Endothelial cell of umbilical vein (primary cell): ENCODE data around the gene LEMD3. TPM values are rescaled to one million over a fixed set of nuclear protein-coding genes. Genes with fewer than 3 reads are reported as not detected.

Source experiments
- BruUV-seq: library from RNA; stranded (reverse); fragments of 400-500 nt; replicated peaks from 2 replicates; lab custom pipeline; 2021; lab: Mats Ljungman, UMichigan
- CTCF ChIA-PET: fragments of 300-600, 350-600 bp; sonication (Branson Sonifier 250); formaldehyde crosslinking; loops from one replicate; lab custom pipeline; 2021; ENCODE audit warnings: antibody characterized with exemption, inconsistent platforms; lab: Charles Lee
- POLR2A ChIA-PET: fragments of 300-600, 350-600 bp; sonication (Branson Sonifier 250); formaldehyde crosslinking; loops from one replicate; lab custom pipeline; 2021; ENCODE audit warnings: antibody characterized with exemption, inconsistent platforms; lab: Charles Lee
- DNase-seq: peaks from one replicate; pipeline ENCODE4 v3.0.0-alpha.2; 2011; ENCODE audit warnings: low read depth, low spot score
- FAIRE-seq: peaks from 2 replicates; lab custom pipeline; 2011; peaks lifted over from hg19 to GRCh38; lab: Jason Lieb, UNC
- H2AFZ ChIP-seq: 2 replicates; pipeline ENCODE4 v1.6.0; 2012; ENCODE audit warnings: low read depth, low read length, control low read depth, inconsistent platforms
- H3K27ac ChIP-seq: 2 replicates; pipeline ENCODE4 v1.5.1; 2011; ENCODE audit warnings: low read depth, mild to moderate bottlenecking, control low read depth, low read length, moderate library complexity; ENCODE audit not compliant: insufficient read depth
- H3K27me3 ChIP-seq, 2 experiments: 2 replicates each; pipeline versions ENCODE4 v1.6.0 to v1.6.1; 2011; ENCODE audit warnings: low read length in 2 of 2, mixed read lengths in 1 of 2; ENCODE audit not compliant: control insufficient read depth in 2 of 2, insufficient read depth in 2 of 2
- H3K36me3 ChIP-seq, 2 experiments: 2 replicates in 1 of 2; 3 replicates in 1 of 2; pipeline ENCODE4 v1.5.1; 2011; ENCODE audit warnings: low read length in 2 of 2, mild to moderate bottlenecking in 1 of 2, moderate library complexity in 1 of 2; ENCODE audit not compliant: control insufficient read depth in 2 of 2, insufficient read depth in 2 of 2; ENCODE audit errors: extremely low read depth in 1 of 2
- H3K4me1 ChIP-seq: 3 replicates; pipeline ENCODE4 v1.5.1; 2011; ENCODE audit warnings: mild to moderate bottlenecking, low read length; ENCODE audit not compliant: control insufficient read depth, insufficient read depth; ENCODE audit errors: extremely low read depth
- H3K4me2 ChIP-seq: 2 replicates; pipeline ENCODE4 v1.6.1; 2011; ENCODE audit warnings: low read length, control low read depth, mixed read lengths; ENCODE audit not compliant: insufficient read depth
- H3K4me3 ChIP-seq, 3 experiments: fragments of 200-600 bp in 1 of 3; sonication (generic), shearing (Covaris generic) in 1 of 3; replicated peaks in 1 of 3; 2 replicates each; pipeline ENCODE4 v1.5.1; 2011 to 2016; ENCODE audit warnings: control low read depth in 3 of 3, low read length in 3 of 3, mild to moderate bottlenecking in 2 of 3, inconsistent platforms in 1 of 3, low read depth in 1 of 3, moderate library complexity in 1 of 3; ENCODE audit not compliant: insufficient read depth in 1 of 3
- H3K79me2 ChIP-seq: 2 replicates; pipeline ENCODE4 v1.6.0; 2012; ENCODE audit warnings: low read length, inconsistent platforms; ENCODE audit not compliant: control insufficient read depth, insufficient read depth
- H3K9ac ChIP-seq: replicated peaks from 2 replicates; pipeline ENCODE3; 2011; ENCODE audit warnings: low read length, control low read depth; ENCODE audit not compliant: insufficient read depth; ENCODE audit errors: extremely low read depth
- H3K9me1 ChIP-seq: replicated peaks from 3 replicates; pipeline ENCODE4 v1.6.0; 2011; ENCODE audit warnings: mild to moderate bottlenecking, low read length; ENCODE audit not compliant: control insufficient read depth, insufficient read depth; ENCODE audit errors: extremely low read depth
- H3K9me3 ChIP-seq: replicated peaks from 2 replicates; pipeline ENCODE4 v1.5.1; 2012; ENCODE audit warnings: low read length, inconsistent platforms; ENCODE audit not compliant: control insufficient read depth, insufficient read depth
- H4K20me1 ChIP-seq: replicated peaks from 2 replicates; pipeline ENCODE3; 2011; ENCODE audit warnings: mild to moderate bottlenecking, low read length; ENCODE audit not compliant: control insufficient read depth, insufficient read depth; ENCODE audit errors: extremely low read depth
- CTCF ChIP-seq, 2 donors: IDR thresholded peaks; 1 replicate in 1 of 2; 2 replicates in 1 of 2; pipeline ENCODE4 v1.5.1; 2011; ENCODE audit warnings: low read length in 2 of 2, mild to moderate bottlenecking in 2 of 2, moderate library complexity in 2 of 2, control low read depth in 1 of 2, inconsistent platforms in 1 of 2, low read depth in 1 of 2; ENCODE audit not compliant: insufficient read depth in 1 of 2; ENCODE audit errors: extremely low read depth in 1 of 2
- EZH2 ChIP-seq: IDR thresholded peaks from 2 replicates; pipeline ENCODE4 v1.6.1; 2012; ENCODE audit warnings: borderline replicate concordance, low read depth, mild to moderate bottlenecking, moderate library complexity, low read length, inconsistent platforms; ENCODE audit not compliant: severe bottlenecking
- FOS ChIP-seq: IDR thresholded peaks from 2 replicates; pipeline ENCODE4 v1.6.1; 2011; ENCODE audit warnings: mild to moderate bottlenecking, low read length, moderate library complexity, borderline replicate concordance; ENCODE audit not compliant: insufficient read depth
- GATA2 ChIP-seq: IDR thresholded peaks from 2 replicates; pipeline ENCODE4 v1.7.0; 2011; ENCODE audit warnings: low read depth, mild to moderate bottlenecking, moderate library complexity, mixed read lengths, low read length; ENCODE audit not compliant: insufficient read length, insufficient read depth
- JUN ChIP-seq: IDR thresholded peaks from 2 replicates; pipeline ENCODE4 v1.6.1; 2011; ENCODE audit warnings: borderline replicate concordance, low read depth; ENCODE audit not compliant: insufficient read length, insufficient read depth
- MAX ChIP-seq: IDR thresholded peaks from 2 replicates; pipeline ENCODE4 v1.6.1; 2011; ENCODE audit not compliant: insufficient read depth, insufficient read length
- MYC ChIP-seq: IDR thresholded peaks from one replicate; pipeline ENCODE4 v1.6.1; 2011; ENCODE audit warnings: mild to moderate bottlenecking, low read depth, low read length
- POLR2A ChIP-seq: IDR thresholded peaks from 2 replicates; pipeline ENCODE4 v1.6.1; 2012; ENCODE audit warnings: low read depth, mild to moderate bottlenecking, control low read depth, low read length
- POLR2AphosphoS5 ChIP-seq: IDR thresholded peaks from 2 replicates; pipeline ENCODE4 v1.6.1; 2012; ENCODE audit warnings: low read depth, mild to moderate bottlenecking, control low read depth, low read length, moderate library complexity; ENCODE audit not compliant: insufficient read depth
- dilution Hi-C: fragments of 300-500 bp; cut with MboI; formaldehyde crosslinking; loops from one replicate; pipeline ENCODE4 v1.15.0; 2019; ENCODE audit warnings: low sequenced_read_pairs; ENCODE audit not compliant: extremely low pct_ligation_motif_present
- intact Hi-C: fragments of 100-400 bp; cut with micrococcal nuclease; formaldehyde crosslinking; loops from one replicate; pipeline ENCODE4 v1.10.0; 2022
- polyA plus RNA-seq, 4 experiments: library from polyadenylated mRNA; depleted of rRNA in 3 of 4; stranded (reverse) in 3 of 4; unstranded in 1 of 4; fragments of >200 nt; gene quantifications; 2 replicates each; pipeline versions ENCODE4 v1.2.1 to v1.2.3, GENCODE V29; 2011 to 2012; ENCODE audit warnings: missing spikeins in 1 of 4
- total RNA-seq: library from RNA; stranded (reverse); gene quantifications from 2 replicates; pipeline ENCODE4 v1.2.3, GENCODE V29; 2021

The LEMD3 gene
- total and polyA plus RNA-seq, 2 donors (not counting 3 experiments of a cell fraction or from before 2014, with no cell fraction given) = 7.4 to 24.2 TPM

- Histone ChIP-seq H3K27me3 (no peaks in the 10 kb centered on the region), H4K20me1 (no peaks in the 10 kb centered on the region), H2AFZ (no peak overlapping the region), H3K4me1 (no peaks in the 10 kb centered on the region), H3K9ac (no peak overlapping the region), H3K27ac (no peak overlapping the region), H3K36me3 (no peaks in the 10 kb centered on the region), H3K4me3 (no peak overlapping the region), H3K9me1 (no peaks in the 10 kb centered on the region), H3K4me2 (no peak overlapping the region), H3K79me2 (no peaks in the 10 kb centered on the region), H3K9me3 (no peaks in the 10 kb centered on the region)
- ChIA-PET CTCF (interaction anchor here (0.6 to 1.4 kb wide), 3 partner anchors 10 to 477 kb away, joined by 4 to 6 read pairs (median 5); no protein-coding TSS in a partner anchor), POLR2A (no interaction called here)
- dilution Hi-C loops (no loop called here), intact Hi-C loops (no loop called here)
- no TSS peak for BruUV-seq
- no peak for DNase-seq
- no peak for FAIRE-seq
- TF ChIP-seq CTCF (IDR thresholded peaks at IDR 0.05; ENCODE audit: extremely low read depth in 1 of 2, insufficient read depth in 1 of 2, low read depth in 1 of 2, low read length in 2 of 2) = no peak
- no peak for TF ChIP-seq POLR2A
Observed at GRCh38 chr12:65237153-65237552, 67.8 kb downstream of the LEMD3 start.

- ChIA-PET POLR2A (no interaction called here), CTCF (interaction anchor here (0.8 to 1.3 kb wide), 2 partner anchors 15 to 348 kb away, joined by 3 to 5 read pairs; no protein-coding TSS in a partner anchor)
- H3K4me1 ChIP-seq = no peaks in the 10 kb centered on the region
- no TSS peak for BruUV-seq
- FAIRE-seq (no peak), DNase-seq (no peak)
- no peaks in the 10 kb centered on the region for H3K9me3 ChIP-seq
- no peak overlapping the region for H2AFZ ChIP-seq
- no peaks in the 10 kb centered on the region for H4K20me1 ChIP-seq
- no peaks in the 10 kb centered on the region for H3K27me3 ChIP-seq
- no peak for TF ChIP-seq JUN
- TF ChIP-seq MYC = no peak
- no peak for TF ChIP-seq FOS
- no peak for TF ChIP-seq MAX
- TF ChIP-seq CTCF (IDR thresholded peaks at IDR 0.05; ENCODE audit: extremely low read depth in 1 of 2, insufficient read depth in 1 of 2, low read depth in 1 of 2, low read length in 2 of 2) = no peak
- no peak for TF ChIP-seq EZH2
- TF ChIP-seq POLR2A = no peak
- TF ChIP-seq POLR2AphosphoS5 = no peak
- no peak for TF ChIP-seq GATA2
- H3K36me3 ChIP-seq = no peaks in the 10 kb centered on the region
- dilution Hi-C loops = no loop called here
- no peak overlapping the region for H3K4me2 ChIP-seq
- intact Hi-C loops = no loop called here
- H3K9me1 ChIP-seq = no peaks in the 10 kb centered on the region
- H3K79me2 ChIP-seq = no peaks in the 10 kb centered on the region
- no peak overlapping the region for H3K4me3 ChIP-seq
- no peak overlapping the region for H3K9ac ChIP-seq
- H3K27ac ChIP-seq = no peak overlapping the region
Observed at GRCh38 chr12:65238609-65239008, 69.2 kb downstream of the LEMD3 start.
